RPMI8226 (cell line): ENCODE measurements around the gene MRFAP1.
"Not testable (repeated sequence)": the region's sequence is repeated elsewhere in the genome, so short reads cannot be mapped to it uniquely, and the experiment has no call there.

Experiments used
- DNase-seq: peaks from one replicate; pipeline ENCODE4 v3.0.0-alpha.2; 2015

The MRFAP1 gene

GRCh38 chr4:6612961-6613675, 27.4 kb upstream of the MRFAP1 start:
- DNase-seq, result no peak

GRCh38 chr4:6613676-6614651, 26.5 kb upstream of the MRFAP1 start:
- no peak for DNase-seq

- DNase-seq, result no peak
Measured at GRCh38 chr4:6614701-6615230, 25.7 kb upstream of the MRFAP1 start.

- no peak for DNase-seq
Measured at GRCh38 chr4:6616087-6616995, 24.1 kb upstream of the MRFAP1 start.

GRCh38 chr4:6617246-6617645, 23.2 kb upstream of the MRFAP1 start:
- DNase-seq, result no peak

- no peak for DNase-seq
Measured at GRCh38 chr4:6618386-6619115, 21.9 kb upstream of the MRFAP1 start.

- no peak for DNase-seq
Measured at GRCh38 chr4:6619116-6619465, 21.4 kb upstream of the MRFAP1 start.

- DNase-seq, result no peak
Measured at GRCh38 chr4:6619466-6620255, 20.8 kb upstream of the MRFAP1 start.

GRCh38 chr4:6620296-6620695, 20.2 kb upstream of the MRFAP1 start:
- no peak for DNase-seq

GRCh38 chr4:6620891-6621555, 19.5 kb upstream of the MRFAP1 start:
- DNase-seq, result no peak

GRCh38 chr4:6621556-6621927, 18.9 kb upstream of the MRFAP1 start:
- no peak for DNase-seq

- no peak for DNase-seq
Measured at GRCh38 chr4:6622744-6623143, 17.7 kb upstream of the MRFAP1 start.

- no peak for DNase-seq
Measured at GRCh38 chr4:6625256-6625655, 15.2 kb upstream of the MRFAP1 start.

- DNase-seq, result no peak
Measured at GRCh38 chr4:6626066-6626465, 14.4 kb upstream of the MRFAP1 start.

GRCh38 chr4:6627832-6628231, 12.7 kb upstream of the MRFAP1 start:
- no peak for DNase-seq

- DNase-seq, result not testable (repeated sequence)
Measured at GRCh38 chr4:6628484-6628883, 12.0 kb upstream of the MRFAP1 start.

GRCh38 chr4:6632125-6632524, 8.4 kb upstream of the MRFAP1 start:
- DNase-seq, result no peak

- DNase-seq, result peak; percentile 65
Measured at GRCh38 chr4:6633091-6633906, 7.2 kb upstream of the MRFAP1 start.

- peak; percentile 83 for DNase-seq
Measured at GRCh38 chr4:6634746-6635145, 5.7 kb upstream of the MRFAP1 start.
